Lower leg skin (tissue), 3 donors: ENCODE results near the gene MTARC1.

ENCODE experiments used
- POLR2A ChIP-seq, 2 donors: fragments of 450-650 bp; IDR thresholded peaks; one replicate each; pipeline ENCODE4 v1.6.1; 2016 to 2017; ENCODE audit warnings: antibody characterized with exemption in 2 of 2, mild to moderate bottlenecking in 1 of 2, moderate library complexity in 1 of 2
- TF ChIP-seq, protein P1 (sequence below), 3 donors: fragments of 450-650 bp; IDR thresholded peaks; one replicate each; pipeline ENCODE4 v1.5.1; 2016; ENCODE audit warnings: antibody characterized with exemption in 3 of 3, mild to moderate bottlenecking in 3 of 3, moderate library complexity in 2 of 3

DNA sequence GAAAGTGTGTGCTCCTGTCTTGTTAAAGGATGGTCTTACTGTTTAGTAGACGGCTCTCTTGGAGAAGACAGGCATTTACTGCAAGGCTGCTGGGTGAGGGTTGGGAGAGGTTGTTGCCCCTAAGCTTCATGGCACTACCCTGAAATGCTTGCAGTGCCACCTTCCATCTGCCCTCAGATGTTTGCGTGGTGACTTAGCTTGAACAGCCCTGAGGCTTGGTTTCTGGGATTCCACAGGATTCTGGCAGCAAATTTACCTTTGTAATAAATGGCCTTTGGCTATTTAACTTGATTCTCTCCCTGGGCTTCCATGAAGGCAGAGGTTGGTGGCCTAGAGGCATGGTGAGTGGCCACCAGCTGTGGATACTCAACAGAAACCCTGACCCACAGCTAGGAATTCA lies 11.6 kb downstream of the MTARC1 start:
- TF ChIP-seq POLR2A (IDR thresholded peaks at IDR 0.05) = no peak
- TF ChIP-seq, protein P1, sequence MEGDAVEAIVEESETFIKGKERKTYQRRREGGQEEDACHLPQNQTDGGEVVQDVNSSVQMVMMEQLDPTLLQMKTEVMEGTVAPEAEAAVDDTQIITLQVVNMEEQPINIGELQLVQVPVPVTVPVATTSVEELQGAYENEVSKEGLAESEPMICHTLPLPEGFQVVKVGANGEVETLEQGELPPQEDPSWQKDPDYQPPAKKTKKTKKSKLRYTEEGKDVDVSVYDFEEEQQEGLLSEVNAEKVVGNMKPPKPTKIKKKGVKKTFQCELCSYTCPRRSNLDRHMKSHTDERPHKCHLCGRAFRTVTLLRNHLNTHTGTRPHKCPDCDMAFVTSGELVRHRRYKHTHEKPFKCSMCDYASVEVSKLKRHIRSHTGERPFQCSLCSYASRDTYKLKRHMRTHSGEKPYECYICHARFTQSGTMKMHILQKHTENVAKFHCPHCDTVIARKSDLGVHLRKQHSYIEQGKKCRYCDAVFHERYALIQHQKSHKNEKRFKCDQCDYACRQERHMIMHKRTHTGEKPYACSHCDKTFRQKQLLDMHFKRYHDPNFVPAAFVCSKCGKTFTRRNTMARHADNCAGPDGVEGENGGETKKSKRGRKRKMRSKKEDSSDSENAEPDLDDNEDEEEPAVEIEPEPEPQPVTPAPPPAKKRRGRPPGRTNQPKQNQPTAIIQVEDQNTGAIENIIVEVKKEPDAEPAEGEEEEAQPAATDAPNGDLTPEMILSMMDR (IDR thresholded peaks at IDR 0.05) = no peak
